DMS 273 (cell line): ENCODE results near the gene PRKAG3.
"Not testable (repeated sequence)": the region's sequence is repeated elsewhere in the genome, so short reads cannot be mapped to it uniquely, and the experiment has no call there.

ENCODE experiments used
- DNase-seq: peaks from one replicate; lab custom pipeline; 2025; ENCODE audit not compliant: unreplicated experiment; lab: John Stamatoyannopoulos, UW

The PRKAG3 gene

GRCh38 chr2:218844334-218844733, 12.7 kb upstream of the PRKAG3 start:
- not testable (repeated sequence) for DNase-seq

GRCh38 chr2:218839888-218840287, 8.3 kb upstream of the PRKAG3 start:
- DNase-seq = no peak

- no peak for DNase-seq
These were observed 7.8 kb upstream of the PRKAG3 start for GRCh38 chr2:218839430-218839829.

DNA sequence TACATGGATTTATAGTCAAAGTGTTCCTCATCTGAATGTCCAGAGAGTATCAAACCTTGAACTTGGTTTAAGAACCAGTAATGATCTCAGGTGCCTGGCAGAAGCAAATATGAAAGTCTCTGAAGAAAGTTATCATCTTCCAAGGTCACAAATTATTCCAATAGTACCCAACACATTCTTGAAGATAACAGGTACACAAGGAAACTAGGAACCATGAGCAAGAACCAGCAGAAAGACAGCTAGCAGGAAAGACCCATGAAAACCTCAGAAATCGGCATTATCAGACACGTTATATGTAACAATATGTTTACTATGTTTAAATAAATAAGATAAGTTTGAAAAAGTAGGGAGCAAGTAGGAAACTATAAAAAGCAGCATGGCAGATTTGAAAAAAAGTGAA, 5.9 kb upstream of the PRKAG3 start:
- DNase-seq = no peak

DNA sequence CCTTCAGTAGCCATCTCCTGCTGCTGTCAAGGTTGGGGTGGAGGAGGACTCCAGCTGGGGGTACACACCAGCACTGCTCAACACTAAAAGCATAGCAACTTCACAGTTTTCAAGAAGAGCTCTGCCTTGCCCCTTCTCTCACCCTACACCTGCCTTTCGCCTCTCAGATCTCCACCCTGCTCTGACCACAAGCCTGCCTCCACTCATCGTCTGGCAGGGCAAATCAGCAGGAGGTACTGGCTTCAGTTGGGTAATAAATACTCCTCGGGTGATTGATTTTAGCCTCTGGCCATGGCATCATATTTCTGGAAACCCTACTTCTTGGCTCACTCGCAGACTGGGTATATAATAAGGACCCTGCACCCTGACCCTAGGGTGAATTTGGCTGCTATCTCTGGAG, 3.1 kb upstream of the PRKAG3 start:
- no peak for DNase-seq

DNA sequence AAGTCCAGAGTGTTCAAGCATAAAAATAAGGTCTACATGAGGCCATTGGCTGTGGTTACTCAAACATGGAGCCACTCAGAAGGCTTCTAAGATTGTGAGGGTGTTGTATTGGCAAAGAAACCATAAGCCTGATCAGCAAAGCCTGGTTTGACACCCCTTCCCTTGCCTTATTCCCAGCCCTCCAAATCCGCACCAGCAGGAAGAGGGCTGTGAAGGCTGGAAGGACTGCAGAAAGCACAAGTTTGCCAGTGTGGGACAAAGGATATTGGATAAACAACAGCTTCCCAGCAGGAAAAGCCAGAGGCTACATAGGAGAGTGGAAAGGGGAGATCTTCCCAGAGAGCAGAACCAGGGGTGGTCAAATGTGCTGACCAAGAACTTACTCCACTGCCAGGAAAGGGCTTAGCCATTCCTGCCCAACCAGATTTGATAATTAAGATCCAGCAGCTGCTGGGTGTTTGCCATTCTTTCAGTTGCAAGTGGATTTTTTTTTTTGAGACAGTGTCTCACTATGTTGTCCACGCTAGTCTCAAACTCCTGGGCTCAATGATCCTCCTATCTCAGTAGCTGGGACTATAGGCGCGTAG, 1.5 kb upstream of the PRKAG3 start:
- no peak for DNase-seq

DNA sequence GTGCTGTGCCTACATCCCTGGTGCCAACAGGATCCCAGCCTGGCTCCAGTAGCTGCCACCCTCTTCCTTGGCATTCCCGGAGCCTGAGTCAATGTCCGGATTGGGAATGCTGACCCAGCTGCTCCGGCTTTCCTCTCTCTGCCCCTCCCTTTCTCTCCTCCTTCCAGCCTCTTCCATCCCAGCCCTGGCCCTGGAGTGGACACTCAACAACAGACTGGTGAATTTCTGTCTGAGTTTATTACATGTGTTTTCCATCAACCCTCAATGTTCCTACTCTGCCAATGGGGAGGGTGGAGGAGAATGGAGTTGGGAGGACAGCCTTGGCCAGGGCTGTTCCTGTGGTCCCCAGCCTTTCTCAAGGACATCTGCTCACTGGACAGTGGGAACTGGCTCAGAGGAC, 917 bp upstream of the PRKAG3 start:
- no peak for DNase-seq

- no peak for DNase-seq
These were observed 478 bp upstream of the PRKAG3 start for GRCh38 chr2:218832081-218832480.

DNA sequence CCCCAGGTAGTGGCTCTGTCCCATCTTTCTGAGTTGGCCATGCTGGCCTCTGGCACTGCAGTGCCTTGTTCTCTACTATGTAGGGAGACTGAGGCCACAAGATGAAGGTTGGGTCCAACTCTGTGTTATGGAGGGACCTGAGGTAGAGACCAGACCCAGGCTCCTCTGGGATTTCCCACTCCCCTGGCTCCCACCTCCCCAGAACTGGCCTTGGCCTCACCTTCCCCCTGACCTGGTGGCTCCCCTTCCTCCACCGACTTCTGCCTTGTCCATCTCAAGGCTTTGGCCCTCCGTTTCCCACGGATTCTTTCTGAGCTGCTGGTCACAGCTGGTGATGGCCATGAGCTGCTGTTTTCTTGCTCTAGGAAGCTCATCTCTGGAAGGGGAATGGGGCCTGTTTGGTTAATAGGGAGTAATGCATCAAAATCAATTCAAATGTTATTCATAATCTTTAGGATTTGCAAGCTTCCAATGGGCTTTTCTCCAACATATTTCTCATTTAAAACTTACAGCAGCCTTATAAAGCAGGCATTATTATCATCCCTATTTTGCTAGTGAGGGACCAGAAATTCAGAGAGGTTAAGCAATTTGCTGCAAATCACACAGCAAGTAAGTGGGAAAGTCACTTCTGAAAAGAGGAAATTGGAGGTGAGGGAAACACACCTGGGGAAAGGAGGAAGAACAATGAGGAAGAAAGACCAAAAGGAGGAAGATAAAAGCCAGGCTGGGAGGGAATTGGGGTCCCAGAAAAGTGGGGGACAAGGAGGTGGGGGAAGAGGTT, 887 bp downstream of the PRKAG3 start:
- no peak for DNase-seq

- DNase-seq = no peak
These were observed 1.6 kb downstream of the PRKAG3 start for GRCh38 chr2:218829868-218830451.

GRCh38 chr2:218828477-218828778, 3.2 kb downstream of the PRKAG3 start:
- no peak for DNase-seq

GRCh38 chr2:218827701-218828476, 3.7 kb downstream of the PRKAG3 start:
- no peak for DNase-seq

GRCh38 chr2:218826791-218827190, 4.8 kb downstream of the PRKAG3 start:
- no peak for DNase-seq

DNA sequence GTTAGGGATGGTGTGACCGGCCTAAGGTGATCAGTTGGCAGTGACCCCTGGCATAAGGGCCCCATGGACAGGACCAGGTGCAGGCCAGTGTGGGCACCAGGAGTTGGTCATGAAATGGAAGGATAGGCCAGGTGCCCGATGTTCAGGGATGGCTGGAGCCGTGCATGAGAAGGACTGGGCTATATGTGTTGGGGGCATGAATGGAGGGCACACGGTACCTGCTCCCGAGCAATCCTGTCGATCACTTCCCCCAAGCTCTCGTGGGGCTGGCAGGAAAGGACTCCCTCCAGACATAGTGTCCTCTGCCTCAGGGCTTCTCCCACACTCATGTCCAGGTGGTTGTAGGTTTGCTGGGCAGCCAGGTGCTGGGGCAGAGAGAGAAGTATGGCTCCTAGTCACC, 7.6 kb downstream of the PRKAG3 start:
- DNase-seq = no peak

DNA sequence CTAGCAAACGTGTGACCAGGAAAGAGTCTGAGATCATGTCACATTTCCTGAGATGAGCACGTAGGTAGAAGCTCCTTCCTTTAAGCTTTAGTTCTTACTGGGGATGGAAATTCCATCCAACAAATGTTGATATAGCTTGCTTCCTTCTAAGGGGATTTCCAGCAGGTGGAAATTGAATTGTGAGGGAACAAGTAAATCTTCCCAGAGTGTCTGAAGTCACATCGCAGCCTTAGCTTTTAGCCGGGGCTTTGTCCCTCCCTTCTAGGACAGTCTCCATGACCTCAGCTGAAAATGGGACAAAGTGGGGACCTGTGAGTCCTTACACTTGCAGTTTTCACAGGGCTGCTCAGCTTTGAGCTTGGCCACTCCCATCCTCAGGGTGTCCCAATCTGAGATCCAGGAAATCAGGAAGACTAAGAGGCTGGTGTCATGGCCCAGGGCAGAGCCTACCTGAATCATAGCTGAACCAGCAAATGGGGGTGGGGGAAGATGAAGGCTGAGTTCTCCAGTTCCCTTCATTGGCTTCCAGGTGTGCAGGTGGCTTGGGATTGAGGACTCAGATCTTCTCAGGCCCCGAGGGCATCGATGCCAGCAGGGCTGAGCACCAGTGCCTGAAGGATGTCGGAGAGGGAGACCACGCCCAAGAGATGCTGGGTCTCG, 8.3 kb downstream of the PRKAG3 start:
- no peak for DNase-seq

DNA sequence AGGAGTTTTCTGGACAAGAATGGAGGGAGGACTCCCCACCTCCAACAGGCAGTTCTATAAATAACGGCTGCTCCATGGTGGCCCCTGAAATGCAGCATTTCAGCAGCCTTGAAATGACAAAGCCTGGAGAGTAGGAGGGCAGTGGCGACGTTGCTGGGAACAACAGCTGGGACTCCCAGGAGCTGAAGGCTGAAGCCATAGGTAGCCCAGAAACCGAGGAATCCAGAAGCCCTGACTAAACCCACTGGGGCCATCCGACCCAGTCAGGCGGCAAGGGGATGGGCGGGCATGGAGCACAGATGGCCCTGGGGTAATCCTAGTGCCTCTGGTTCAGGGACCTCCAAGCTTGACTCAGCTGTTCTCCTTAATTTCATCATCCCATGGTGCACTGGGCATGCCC, 9.0 kb downstream of the PRKAG3 start:
- DNase-seq = no peak

GRCh38 chr2:218821605-218822211, 9.9 kb downstream of the PRKAG3 start:
- DNase-seq = no peak

DNA sequence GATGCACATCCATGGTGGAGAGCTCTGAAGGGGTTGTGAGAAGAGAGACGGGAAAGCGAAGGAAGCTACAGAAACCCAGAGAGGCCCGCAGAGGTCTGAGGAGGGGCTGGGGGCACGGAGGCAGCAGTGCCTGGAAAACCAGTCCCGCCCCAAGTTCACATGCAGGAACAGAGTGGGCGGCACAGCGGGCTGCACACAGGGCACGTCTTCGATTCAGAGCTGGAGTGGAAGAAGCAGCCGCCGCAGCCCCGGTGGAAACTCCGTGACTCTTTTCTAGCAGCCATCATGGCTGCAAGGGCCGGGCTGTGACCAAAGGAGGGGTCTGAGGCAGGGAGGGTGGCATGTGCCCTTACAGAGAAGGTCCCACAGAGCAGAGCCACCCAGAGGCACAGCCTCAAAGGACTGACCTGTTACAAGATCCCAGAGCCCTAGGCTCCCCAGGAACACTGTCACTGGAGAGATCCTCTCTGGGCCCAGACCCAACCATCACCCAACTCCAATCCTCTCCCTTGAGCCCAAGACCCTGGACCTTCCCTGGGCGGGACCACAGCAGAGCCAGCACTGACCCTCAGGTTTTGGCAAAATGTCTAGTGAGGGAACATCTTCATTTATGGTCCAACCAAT, 10.7 kb downstream of the PRKAG3 start:
- DNase-seq = no peak

GRCh38 chr2:218819093-218819492, 12.5 kb downstream of the PRKAG3 start:
- DNase-seq = no peak

DNA sequence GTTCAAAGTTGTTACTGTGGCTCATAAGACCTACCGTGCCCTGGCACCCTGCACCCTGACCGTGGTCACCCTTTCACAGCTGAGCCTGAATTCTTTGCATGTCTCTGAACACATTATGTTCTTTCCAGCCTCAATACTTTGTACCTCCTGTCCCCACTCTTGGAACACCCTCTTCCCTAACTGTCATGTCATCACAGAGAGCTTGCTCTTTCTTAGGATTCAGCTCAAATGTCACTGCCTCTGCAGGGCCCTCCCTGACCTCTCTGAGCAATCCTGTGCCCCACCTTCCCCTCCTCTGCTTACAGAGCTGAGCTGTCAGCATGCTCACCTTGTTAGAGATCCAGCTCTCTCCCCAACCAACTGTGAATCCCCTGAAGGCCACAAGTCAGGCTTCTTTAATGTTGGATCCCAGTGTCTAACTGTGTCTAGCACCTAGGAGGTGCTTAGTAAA, 15.0 kb downstream of the PRKAG3 start:
- DNase-seq = no peak
